Neural progenitor cell (in vitro differentiated cells): ENCODE measurements around the gene NRSN2.

Source experiments
- CTCF ChIP-seq: fragments of 200-600 bp; sonication (generic); IDR thresholded peaks from 2 replicates; pipeline ENCODE4 v1.5.1; 2017; ENCODE audit warnings: antibody characterized with exemption, mild to moderate bottlenecking
- EZH2 ChIP-seq: fragments of 200-600 bp; sonication (generic); IDR thresholded peaks from 2 replicates; pipeline ENCODE4 v1.6.1; 2017; ENCODE audit warnings: antibody characterized with exemption, mild to moderate bottlenecking, moderate library complexity
- EZH2phosphoT487 ChIP-seq: fragments of 200-600 bp; sonication (generic); IDR thresholded peaks from 2 replicates; pipeline ENCODE4 v1.6.1; 2017; ENCODE audit warnings: antibody characterized with exemption

- no peak for TF ChIP-seq CTCF
- TF ChIP-seq EZH2, result no peak
- TF ChIP-seq EZH2phosphoT487, result no peak
These were observed 41.2 kb upstream of the NRSN2 start for GRCh38 chr20:305745-306144.
